Measurements from ENCODE around the gene ARHGEF33. TPM values are rescaled to one million over a fixed set of nuclear protein-coding genes. Genes with fewer than 3 reads are reported as not detected.

Gene ARHGEF33
- polyA plus RNA-seq, 4 donors: 0.13 to 0.86 TPM; not detected in 2

- Histone ChIP-seq H3K27ac (ENCODE audit: low read depth in 1 of 3, low read length in 2 of 3) (no peak overlapping the region), H3K9me3 (ENCODE audit: control insufficient read depth in 2 of 2, insufficient read depth in 1 of 2, low read depth in 1 of 2, low read length in 1 of 2) (peaks cover 0 to 11% of the 10 kb centered on the region in 2 donors), H3K4me1 (ENCODE audit: control insufficient read depth in 3 of 3, insufficient read depth in 2 of 3, low read depth in 1 of 3, low read length in 2 of 3) (peaks cover 0 to 3% (median 3%) of the 10 kb centered on the region in 3 donors), H3K36me3 (ENCODE audit: control insufficient read depth in 3 of 3, insufficient read depth in 2 of 3, low read depth in 1 of 3, low read length in 3 of 3) (no peaks in the 10 kb centered on the region), H3K4me3 (ENCODE audit: low read depth in 1 of 3, low read length in 3 of 3) (no peak overlapping the region), H3K27me3 (ENCODE audit: control insufficient read depth in 3 of 3, insufficient read depth in 3 of 3, low read length in 3 of 3) (peaks cover 0 to 13% (median 0%) of the 10 kb centered on the region in 3 donors)
- FAIRE-seq (no peak), DNase-seq (no peak)
- 91 to 96% (median 93%) methylated on average over 5 of the region's 5 CpGs for WGBS, 3 donors
Observed at GRCh38 chr2:38957972-38958371, 68.3 kb downstream of the ARHGEF33 start.

- peaks cover 0 to 13% (median 0%) of the 10 kb centered on the region in 3 donors for H3K27me3 ChIP-seq (ENCODE audit: control insufficient read depth in 3 of 3, insufficient read depth in 3 of 3, low read length in 3 of 3)
- 85 to 95% (median 93%) methylated on average over 24 of the region's 24 CpGs for WGBS, 3 donors
- no peaks in the 10 kb centered on the region for H3K36me3 ChIP-seq (ENCODE audit: control insufficient read depth in 3 of 3, insufficient read depth in 2 of 3, low read depth in 1 of 3, low read length in 3 of 3)
- H3K4me1 ChIP-seq (ENCODE audit: control insufficient read depth in 3 of 3, insufficient read depth in 2 of 3, low read depth in 1 of 3, low read length in 2 of 3): peaks cover 0 to 3% (median 3%) of the 10 kb centered on the region in 3 donors
- H3K4me3 ChIP-seq (ENCODE audit: low read depth in 1 of 3, low read length in 3 of 3): peak overlapping the region in 1 of 3 donors; percentile 43
- no peak for DNase-seq
- FAIRE-seq: no peak
- H3K27ac ChIP-seq (ENCODE audit: low read depth in 1 of 3, low read length in 2 of 3): no peak overlapping the region
- peaks cover 0 to 11% of the 10 kb centered on the region in 2 donors for H3K9me3 ChIP-seq (ENCODE audit: control insufficient read depth in 2 of 2, insufficient read depth in 1 of 2, low read depth in 1 of 2, low read length in 1 of 2)
Observed at GRCh38 chr2:38959466-38959865, 69.8 kb downstream of the ARHGEF33 start.

DNA sequence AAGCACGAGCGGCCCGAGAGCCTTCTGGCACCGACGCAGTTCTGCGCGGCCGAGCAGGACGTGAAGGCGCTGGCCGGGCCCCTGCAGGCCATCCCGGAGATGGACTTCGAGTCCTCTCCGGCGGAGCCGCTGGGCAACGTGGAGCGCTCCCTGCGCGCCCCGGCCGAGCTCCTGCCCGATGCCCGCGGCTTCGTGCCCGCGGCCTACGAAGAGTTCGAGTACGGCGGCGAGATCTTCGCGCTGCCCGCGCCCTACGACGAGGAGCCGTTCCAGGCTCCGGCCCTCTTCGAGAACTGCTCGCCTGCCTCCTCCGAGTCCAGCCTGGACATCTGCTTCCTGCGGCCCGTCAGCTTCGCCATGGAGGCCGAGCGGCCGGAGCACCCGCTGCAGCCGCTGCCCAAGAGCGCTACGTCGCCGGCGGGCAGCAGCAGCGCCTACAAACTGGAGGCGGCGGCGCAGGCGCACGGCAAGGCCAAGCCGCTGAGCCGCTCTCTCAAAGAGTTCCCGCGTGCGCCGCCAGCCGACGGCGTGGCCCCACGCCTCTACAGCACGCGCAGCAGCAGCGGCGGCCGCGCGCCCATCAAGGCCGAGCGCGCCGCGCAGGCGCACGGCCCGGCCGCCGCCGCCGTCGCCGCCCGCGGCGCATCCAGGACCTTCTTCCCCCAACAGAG, 70.4 kb downstream of the ARHGEF33 start:
- Histone ChIP-seq H3K4me3 (ENCODE audit: low read depth in 1 of 3, low read length in 3 of 3) (peak overlapping the region; percentile 26 to 43 (median 35)), H3K9me3 (ENCODE audit: control insufficient read depth in 2 of 2, insufficient read depth in 1 of 2, low read depth in 1 of 2, low read length in 1 of 2) (peaks cover 0 to 11% of the 10 kb centered on the region in 2 donors), H3K27ac (ENCODE audit: low read depth in 1 of 3, low read length in 2 of 3) (peak overlapping the region in 1 of 3 donors; percentile 61), H3K27me3 (ENCODE audit: control insufficient read depth in 3 of 3, insufficient read depth in 3 of 3, low read length in 3 of 3) (peaks cover 0 to 13% (median 0%) of the 10 kb centered on the region in 3 donors), H3K36me3 (ENCODE audit: control insufficient read depth in 3 of 3, insufficient read depth in 2 of 3, low read depth in 1 of 3, low read length in 3 of 3) (no peaks in the 10 kb centered on the region), H3K4me1 (ENCODE audit: control insufficient read depth in 3 of 3, insufficient read depth in 2 of 3, low read depth in 1 of 3, low read length in 2 of 3) (peaks cover 0 to 3% (median 3%) of the 10 kb centered on the region in 3 donors)
- DNase-seq: peak; percentile 71 to 93
- no peak for FAIRE-seq
- 6 to 14% (median 12%) methylated on average over 65 to 97 of the region's 97 CpGs for WGBS, 3 donors

GRCh38 chr2:38960609-38961320, 71.1 kb downstream of the ARHGEF33 start:
- H3K27me3 ChIP-seq (ENCODE audit: control insufficient read depth in 3 of 3, insufficient read depth in 3 of 3, low read length in 3 of 3): peaks cover 0 to 13% (median 0%) of the 10 kb centered on the region in 3 donors
- 60 to 79% (median 71%) methylated on average over 33 to 34 of the region's 34 CpGs for WGBS, 3 donors
- DNase-seq (no peak), FAIRE-seq (no peak)
- no peaks in the 10 kb centered on the region for H3K36me3 ChIP-seq (ENCODE audit: control insufficient read depth in 3 of 3, insufficient read depth in 2 of 3, low read depth in 1 of 3, low read length in 3 of 3)
- peak overlapping the region; percentile 2 to 35 (median 28) for H3K4me3 ChIP-seq (ENCODE audit: low read depth in 1 of 3, low read length in 3 of 3)
- no peak overlapping the region for H3K27ac ChIP-seq (ENCODE audit: low read depth in 1 of 3, low read length in 2 of 3)
- peaks cover 0 to 11% of the 10 kb centered on the region in 2 donors for H3K9me3 ChIP-seq (ENCODE audit: control insufficient read depth in 2 of 2, insufficient read depth in 1 of 2, low read depth in 1 of 2, low read length in 1 of 2)
- peaks cover 0 to 3% (median 3%) of the 10 kb centered on the region in 3 donors for H3K4me1 ChIP-seq (ENCODE audit: control insufficient read depth in 3 of 3, insufficient read depth in 2 of 3, low read depth in 1 of 3, low read length in 2 of 3)

GRCh38 chr2:38966006-38966405, 76.3 kb downstream of the ARHGEF33 start:
- Histone ChIP-seq H3K9me3 (ENCODE audit: control insufficient read depth in 2 of 2, insufficient read depth in 1 of 2, low read depth in 1 of 2, low read length in 1 of 2) (peaks cover 0 to 1% of the 10 kb centered on the region in 2 donors), H3K36me3 (ENCODE audit: control insufficient read depth in 3 of 3, insufficient read depth in 2 of 3, low read depth in 1 of 3, low read length in 3 of 3) (no peaks in the 10 kb centered on the region), H3K27ac (ENCODE audit: low read depth in 1 of 3, low read length in 2 of 3) (no peak overlapping the region), H3K4me3 (ENCODE audit: low read depth in 1 of 3, low read length in 3 of 3) (no peak overlapping the region), H3K27me3 (ENCODE audit: control insufficient read depth in 3 of 3, insufficient read depth in 3 of 3, low read length in 3 of 3) (peaks cover 0 to under 1% (median 0%) of the 10 kb centered on the region in 3 donors), H3K4me1 (ENCODE audit: control insufficient read depth in 3 of 3, insufficient read depth in 2 of 3, low read depth in 1 of 3, low read length in 2 of 3) (no peaks in the 10 kb centered on the region)
- FAIRE-seq (no peak), DNase-seq (no peak)
- WGBS, 3 donors: 95 to 98% (median 96%) methylated on average over 5 of the region's 5 CpGs

- 76 to 80% (median 80%) methylated on average over 1 of the region's 1 CpG for WGBS, 3 donors
Observed at GRCh38 chr2:38966678-38967077, 77.0 kb downstream of the ARHGEF33 start.

GRCh38 chr2:38968021-38968420, 78.3 kb downstream of the ARHGEF33 start:
- FAIRE-seq (no peak), DNase-seq (no peak)

More at GRCh38 chr2:38966678-38967077, 77.0 kb downstream of the ARHGEF33 start:
- Histone ChIP-seq H3K9me3 (ENCODE audit: control insufficient read depth in 2 of 2, insufficient read depth in 1 of 2, low read depth in 1 of 2, low read length in 1 of 2) (no peaks in the 10 kb centered on the region), H3K36me3 (ENCODE audit: control insufficient read depth in 3 of 3, insufficient read depth in 2 of 3, low read depth in 1 of 3, low read length in 3 of 3) (no peaks in the 10 kb centered on the region), H3K4me1 (ENCODE audit: control insufficient read depth in 3 of 3, insufficient read depth in 2 of 3, low read depth in 1 of 3, low read length in 2 of 3) (no peaks in the 10 kb centered on the region), H3K4me3 (ENCODE audit: low read depth in 1 of 3, low read length in 3 of 3) (no peak overlapping the region), H3K27ac (ENCODE audit: low read depth in 1 of 3, low read length in 2 of 3) (no peak overlapping the region), H3K27me3 (ENCODE audit: control insufficient read depth in 3 of 3, insufficient read depth in 3 of 3, low read length in 3 of 3) (no peaks in the 10 kb centered on the region)
- DNase-seq (no peak), FAIRE-seq (no peak)

GRCh38 chr2:38971377-38971776, 81.7 kb downstream of the ARHGEF33 start:
- DNase-seq (no peak), FAIRE-seq (no peak)
- 85 to 92% (median 90%) methylated on average over 4 of the region's 4 CpGs for WGBS, 3 donors
- Histone ChIP-seq H3K27ac (ENCODE audit: low read depth in 1 of 3, low read length in 2 of 3) (no peak overlapping the region), H3K9me3 (ENCODE audit: control insufficient read depth in 2 of 2, insufficient read depth in 1 of 2, low read depth in 1 of 2, low read length in 1 of 2) (no peaks in the 10 kb centered on the region), H3K4me1 (ENCODE audit: control insufficient read depth in 3 of 3, insufficient read depth in 2 of 3, low read depth in 1 of 3, low read length in 2 of 3) (no peaks in the 10 kb centered on the region), H3K27me3 (ENCODE audit: control insufficient read depth in 3 of 3, insufficient read depth in 3 of 3, low read length in 3 of 3) (no peaks in the 10 kb centered on the region), H3K4me3 (ENCODE audit: low read depth in 1 of 3, low read length in 3 of 3) (no peak overlapping the region), H3K36me3 (ENCODE audit: control insufficient read depth in 3 of 3, insufficient read depth in 2 of 3, low read depth in 1 of 3, low read length in 3 of 3) (no peaks in the 10 kb centered on the region)

More at GRCh38 chr2:38968021-38968420, 78.3 kb downstream of the ARHGEF33 start:
- no peak overlapping the region for H3K27ac ChIP-seq (ENCODE audit: low read depth in 1 of 3, low read length in 2 of 3)
- H3K4me3 ChIP-seq (ENCODE audit: low read depth in 1 of 3, low read length in 3 of 3): no peak overlapping the region
- no peaks in the 10 kb centered on the region for H3K36me3 ChIP-seq (ENCODE audit: control insufficient read depth in 3 of 3, insufficient read depth in 2 of 3, low read depth in 1 of 3, low read length in 3 of 3)
- no peaks in the 10 kb centered on the region for H3K27me3 ChIP-seq (ENCODE audit: control insufficient read depth in 3 of 3, insufficient read depth in 3 of 3, low read length in 3 of 3)
- H3K4me1 ChIP-seq (ENCODE audit: control insufficient read depth in 3 of 3, insufficient read depth in 2 of 3, low read depth in 1 of 3, low read length in 2 of 3): no peaks in the 10 kb centered on the region
- no peaks in the 10 kb centered on the region for H3K9me3 ChIP-seq (ENCODE audit: control insufficient read depth in 2 of 2, insufficient read depth in 1 of 2, low read depth in 1 of 2, low read length in 1 of 2)
- 95 to 98% (median 95%) methylated on average over 2 of the region's 2 CpGs for WGBS, 3 donors
